AG04450 (cell line): ENCODE measurements around the gene MED9. TPM values are rescaled to one million over a fixed set of nuclear protein-coding genes. Genes with fewer than 3 reads are reported as not detected.

Experiments
- CTCF ChIA-PET: fragments of 300-600, 350-600 bp; formaldehyde crosslinking; extraction: SDS; loops from one replicate; lab custom pipeline; 2022; ENCODE audit warnings: antibody characterized with exemption, inconsistent platforms; lab: Charles Lee
- POLR2A ChIA-PET: fragments of 350-600 bp; formaldehyde crosslinking; extraction: SDS; loops from one replicate; lab custom pipeline; 2021; ENCODE audit warnings: antibody characterized with exemption, inconsistent platforms; lab: Yijun Ruan, JAX
- DNase-seq: peaks from one replicate; pipeline ENCODE4 v3.0.0-alpha.2; 2011; ENCODE audit warnings: low read depth, low spot score
- H3K27ac ChIP-seq: one replicate; pipeline ENCODE4 v1.5.1; 2012; ENCODE audit warnings: low read depth, low read length, control low read depth
- H3K27me3 ChIP-seq: one replicate; pipeline ENCODE4 v1.6.0; 2012; ENCODE audit warnings: low read length; ENCODE audit not compliant: control insufficient read depth, insufficient read depth
- H3K4me3 ChIP-seq: 2 replicates; pipeline ENCODE4 v1.5.1; 2011; ENCODE audit warnings: mild to moderate bottlenecking, low read depth, low read length, control low read depth
- H3K9me3 ChIP-seq: 2 replicates; pipeline ENCODE4 v1.5.1; 2012; ENCODE audit warnings: low read length; ENCODE audit not compliant: control insufficient read depth, insufficient read depth
- polyA plus RNA-seq: library from polyadenylated mRNA; depleted of rRNA; stranded (reverse); fragments of >200 nt; gene quantifications from 2 replicates; pipeline ENCODE4 v1.2.3, GENCODE V29; 2011
- TF ChIP-seq, protein P1 (sequence below): IDR thresholded peaks from 2 replicates; pipeline ENCODE4 v1.5.1; 2011; ENCODE audit warnings: low read depth, low read length, control low read depth, inconsistent platforms

The MED9 gene
- polyA plus RNA-seq, 1 experiment: 11.6 TPM

DNA sequence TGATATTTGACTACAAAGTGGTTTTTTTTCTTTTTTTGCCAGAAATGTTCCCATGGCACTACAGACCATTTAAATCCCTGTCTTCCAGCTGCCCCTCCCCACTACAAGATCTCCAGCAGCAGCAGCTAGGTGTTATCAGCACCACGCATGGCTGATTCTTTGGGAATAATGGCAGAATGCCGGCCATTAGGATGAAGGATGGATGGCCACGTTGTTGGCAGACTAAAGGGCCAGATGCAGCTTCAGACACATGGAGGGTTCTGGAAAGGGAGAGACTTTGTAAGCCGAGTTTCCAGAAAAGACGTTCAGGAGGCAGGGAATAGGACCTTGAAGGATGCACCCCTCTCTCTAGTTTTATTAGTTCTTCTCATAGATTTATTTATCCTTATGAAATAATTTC, 10.3 kb upstream of the MED9 start:
- no peak overlapping the region for H3K27ac ChIP-seq
- POLR2A ChIA-PET: no interaction called here
- DNase-seq: no peak
- H3K9me3 ChIP-seq: peaks cover 2% of the 10 kb centered on the region; the same call in 1 of the 2 replicates
- no peak overlapping the region for H3K4me3 ChIP-seq
- CTCF ChIA-PET: interaction anchor here (0.6 to 0.9 kb wide), 3 partner anchors 29 to 31 kb away, joined by 3 to 7 read pairs (median 4); no protein-coding TSS in a partner anchor
- peaks cover 31% of the 10 kb centered on the region for H3K27me3 ChIP-seq
- TF ChIP-seq, protein P1, sequence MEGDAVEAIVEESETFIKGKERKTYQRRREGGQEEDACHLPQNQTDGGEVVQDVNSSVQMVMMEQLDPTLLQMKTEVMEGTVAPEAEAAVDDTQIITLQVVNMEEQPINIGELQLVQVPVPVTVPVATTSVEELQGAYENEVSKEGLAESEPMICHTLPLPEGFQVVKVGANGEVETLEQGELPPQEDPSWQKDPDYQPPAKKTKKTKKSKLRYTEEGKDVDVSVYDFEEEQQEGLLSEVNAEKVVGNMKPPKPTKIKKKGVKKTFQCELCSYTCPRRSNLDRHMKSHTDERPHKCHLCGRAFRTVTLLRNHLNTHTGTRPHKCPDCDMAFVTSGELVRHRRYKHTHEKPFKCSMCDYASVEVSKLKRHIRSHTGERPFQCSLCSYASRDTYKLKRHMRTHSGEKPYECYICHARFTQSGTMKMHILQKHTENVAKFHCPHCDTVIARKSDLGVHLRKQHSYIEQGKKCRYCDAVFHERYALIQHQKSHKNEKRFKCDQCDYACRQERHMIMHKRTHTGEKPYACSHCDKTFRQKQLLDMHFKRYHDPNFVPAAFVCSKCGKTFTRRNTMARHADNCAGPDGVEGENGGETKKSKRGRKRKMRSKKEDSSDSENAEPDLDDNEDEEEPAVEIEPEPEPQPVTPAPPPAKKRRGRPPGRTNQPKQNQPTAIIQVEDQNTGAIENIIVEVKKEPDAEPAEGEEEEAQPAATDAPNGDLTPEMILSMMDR: no peak

DNA sequence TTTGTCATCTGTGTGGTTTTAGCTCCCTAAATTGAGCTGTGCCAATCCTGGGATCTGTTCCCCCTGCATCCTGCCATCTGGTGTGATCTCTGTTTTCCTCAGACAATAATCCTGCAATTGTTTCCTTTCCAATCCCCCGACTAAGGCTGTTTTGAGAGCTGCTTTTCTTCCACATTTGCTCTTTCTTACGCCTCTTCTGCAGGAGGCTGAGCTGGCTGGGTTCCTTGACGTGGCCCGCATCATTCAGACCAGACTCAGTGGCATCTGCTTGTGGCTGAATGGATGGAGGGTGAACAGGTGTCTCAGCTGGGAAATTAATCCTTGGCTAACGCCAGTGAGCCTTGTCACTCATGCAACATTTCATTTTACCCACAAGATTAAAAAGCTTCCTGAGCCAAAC, 9.8 kb upstream of the MED9 start:
- ChIA-PET CTCF (interaction anchor here (0.6 to 0.9 kb wide), 3 partner anchors 29 to 32 kb away, joined by 3 to 7 read pairs (median 4); no protein-coding TSS in a partner anchor), POLR2A (interaction anchor here (1.0 kb wide), 1 partner anchor 1086 kb away, joined by 4 read pairs; the partner anchor contains the start of gene UBB)
- DNase-seq: no peak

DNA sequence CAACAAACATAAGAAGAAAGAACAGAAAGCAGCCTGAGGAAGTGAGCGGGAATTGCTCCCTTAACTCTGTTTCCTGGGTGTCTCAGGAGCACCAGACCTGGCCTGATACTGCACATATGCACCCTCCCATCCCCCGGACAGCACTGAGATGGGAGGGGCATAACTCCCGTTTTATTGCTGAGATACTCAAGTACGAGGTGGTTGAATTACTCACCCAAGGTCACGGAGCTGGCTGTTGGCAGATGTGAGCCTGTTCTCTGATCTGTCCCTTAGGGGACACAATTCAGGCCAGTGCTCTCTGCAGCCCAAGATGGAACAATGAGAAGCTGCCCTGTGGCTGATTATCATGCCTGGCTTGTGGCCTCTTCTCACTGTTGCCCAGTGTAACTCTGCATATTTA, 9.1 kb upstream of the MED9 start:
- TF ChIP-seq, protein P1: no peak
- Histone ChIP-seq H3K9me3 (no peaks in the 10 kb centered on the region; the same call in 1 of the 2 replicates), H3K4me3 (no peak overlapping the region), H3K27me3 (peaks cover 33% of the 10 kb centered on the region), H3K27ac (no peak overlapping the region)
- POLR2A ChIA-PET: interaction anchor here (1.0 kb wide), 1 partner anchor 1087 kb away, joined by 4 read pairs; the partner anchor contains the start of gene UBB
- CTCF ChIA-PET: no interaction called here
- DNase-seq: no peak

More for the DNA sequence above, 9.8 kb upstream of the MED9 start:
- Histone ChIP-seq H3K27me3 (peaks cover 32% of the 10 kb centered on the region), H3K27ac (no peak overlapping the region), H3K4me3 (no peak overlapping the region), H3K9me3 (peaks cover 2% of the 10 kb centered on the region; the same call in 1 of the 2 replicates)
- TF ChIP-seq, protein P1: no peak

DNA sequence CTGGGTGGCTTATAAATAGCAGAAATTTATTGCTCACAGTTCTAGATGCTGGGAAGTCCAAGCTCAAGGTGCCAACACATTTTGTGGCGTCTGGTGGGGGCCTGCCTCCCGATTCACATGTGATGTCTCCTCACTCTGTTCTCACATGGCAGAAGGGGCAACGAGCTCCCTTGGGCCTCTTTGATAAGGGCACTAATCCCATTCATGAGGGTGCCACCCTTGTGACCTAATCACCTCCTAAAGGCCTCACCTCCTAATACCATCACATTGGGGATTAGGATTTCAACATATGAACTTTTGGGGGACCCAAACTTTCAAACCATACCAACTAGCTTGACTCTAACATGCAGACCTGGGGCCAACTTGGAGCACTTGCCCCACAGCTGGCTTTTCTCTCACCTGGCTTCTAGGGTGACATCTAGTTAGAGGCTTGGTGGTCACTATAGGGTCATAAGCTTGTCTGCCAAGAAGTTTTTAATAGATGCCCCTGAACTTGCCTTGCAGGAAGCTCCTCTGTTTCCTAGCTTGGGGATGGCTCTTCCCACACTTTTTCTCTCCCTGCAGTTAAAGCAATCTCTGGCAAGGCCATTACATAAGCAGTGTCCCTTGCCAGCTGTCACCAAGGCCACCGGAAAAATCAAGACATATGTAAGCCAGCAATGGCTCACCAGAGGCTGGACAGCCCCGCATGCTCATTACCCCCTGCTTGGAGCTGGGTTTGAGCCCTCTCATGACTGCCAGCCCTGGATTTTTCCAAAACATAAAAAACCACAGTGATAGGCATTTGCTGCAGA, 8.4 kb upstream of the MED9 start:
- no peak for DNase-seq
- Histone ChIP-seq H3K27me3 (peaks cover 33% of the 10 kb centered on the region), H3K9me3 (no peaks in the 10 kb centered on the region; the same call in 1 of the 2 replicates), H3K4me3 (no peak overlapping the region), H3K27ac (no peak overlapping the region)
- POLR2A ChIA-PET: no interaction called here
- CTCF ChIA-PET: no interaction called here
- TF ChIP-seq, protein P1: no peak

DNA sequence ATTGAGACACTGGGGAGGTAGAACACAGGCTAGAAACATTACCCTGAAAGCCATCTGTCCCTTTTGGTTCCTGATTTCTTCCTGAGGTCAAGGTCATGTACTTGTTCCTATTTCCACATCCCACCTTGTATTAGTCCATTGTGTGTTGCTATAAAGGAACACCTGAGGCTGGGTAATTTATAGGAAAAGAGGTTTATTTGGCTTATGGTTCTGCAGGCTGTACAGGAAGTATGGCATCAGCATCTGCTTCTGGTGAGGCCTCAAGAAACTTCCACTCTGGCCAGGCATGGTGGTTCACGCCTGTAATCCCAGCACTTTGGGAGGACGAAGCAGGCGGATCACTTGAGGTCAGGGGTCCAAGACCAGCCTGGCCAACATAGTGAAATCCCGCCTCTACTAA, 7.4 kb upstream of the MED9 start:
- no peaks in the 10 kb centered on the region; the same call in 1 of the 2 replicates for H3K9me3 ChIP-seq
- ChIA-PET POLR2A (no interaction called here), CTCF (no interaction called here)
- TF ChIP-seq, protein P1: no peak
- H3K27ac ChIP-seq: no peak overlapping the region
- no peak for DNase-seq
- peaks cover 30% of the 10 kb centered on the region for H3K27me3 ChIP-seq
- no peak overlapping the region for H3K4me3 ChIP-seq
